ENCODE results near the gene CHST8.

CHST8 gene

GRCh38 chr19:33747273-33747672 is 125.5 kb downstream of the CHST8 start:
- TF ChIP-seq FOXM1 (IDR thresholded peaks at IDR 0.05; ENCODE audit: borderline replicate concordance, low read depth) (no peak), NFIC (IDR thresholded peaks at IDR 0.05) (no peak), USF1 (IDR thresholded peaks at IDR 0.05) (no peak)

DNA sequence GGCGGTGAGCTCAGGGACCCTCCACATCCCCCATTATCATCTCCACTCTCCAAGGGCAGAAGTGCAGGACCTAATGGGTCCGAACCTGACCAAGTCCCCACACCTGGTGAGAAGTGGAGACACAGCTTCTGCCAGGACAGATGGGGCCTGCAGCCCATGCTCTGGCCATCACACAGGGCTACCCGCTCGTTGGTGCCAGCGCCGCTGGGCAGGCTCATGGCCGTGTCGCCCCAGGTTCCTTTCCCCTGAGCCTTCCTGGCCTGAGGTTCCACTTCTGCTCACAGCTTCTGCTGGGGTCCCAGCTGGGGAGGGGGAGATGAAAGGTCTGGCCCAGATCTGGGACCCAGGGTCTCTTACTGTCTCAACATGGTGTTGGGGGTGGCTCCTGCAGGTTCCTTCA is 126.5 kb downstream of the CHST8 start:
- TF ChIP-seq, protein P1, sequence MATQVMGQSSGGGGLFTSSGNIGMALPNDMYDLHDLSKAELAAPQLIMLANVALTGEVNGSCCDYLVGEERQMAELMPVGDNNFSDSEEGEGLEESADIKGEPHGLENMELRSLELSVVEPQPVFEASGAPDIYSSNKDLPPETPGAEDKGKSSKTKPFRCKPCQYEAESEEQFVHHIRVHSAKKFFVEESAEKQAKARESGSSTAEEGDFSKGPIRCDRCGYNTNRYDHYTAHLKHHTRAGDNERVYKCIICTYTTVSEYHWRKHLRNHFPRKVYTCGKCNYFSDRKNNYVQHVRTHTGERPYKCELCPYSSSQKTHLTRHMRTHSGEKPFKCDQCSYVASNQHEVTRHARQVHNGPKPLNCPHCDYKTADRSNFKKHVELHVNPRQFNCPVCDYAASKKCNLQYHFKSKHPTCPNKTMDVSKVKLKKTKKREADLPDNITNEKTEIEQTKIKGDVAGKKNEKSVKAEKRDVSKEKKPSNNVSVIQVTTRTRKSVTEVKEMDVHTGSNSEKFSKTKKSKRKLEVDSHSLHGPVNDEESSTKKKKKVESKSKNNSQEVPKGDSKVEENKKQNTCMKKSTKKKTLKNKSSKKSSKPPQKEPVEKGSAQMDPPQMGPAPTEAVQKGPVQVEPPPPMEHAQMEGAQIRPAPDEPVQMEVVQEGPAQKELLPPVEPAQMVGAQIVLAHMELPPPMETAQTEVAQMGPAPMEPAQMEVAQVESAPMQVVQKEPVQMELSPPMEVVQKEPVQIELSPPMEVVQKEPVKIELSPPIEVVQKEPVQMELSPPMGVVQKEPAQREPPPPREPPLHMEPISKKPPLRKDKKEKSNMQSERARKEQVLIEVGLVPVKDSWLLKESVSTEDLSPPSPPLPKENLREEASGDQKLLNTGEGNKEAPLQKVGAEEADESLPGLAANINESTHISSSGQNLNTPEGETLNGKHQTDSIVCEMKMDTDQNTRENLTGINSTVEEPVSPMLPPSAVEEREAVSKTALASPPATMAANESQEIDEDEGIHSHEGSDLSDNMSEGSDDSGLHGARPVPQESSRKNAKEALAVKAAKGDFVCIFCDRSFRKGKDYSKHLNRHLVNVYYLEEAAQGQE (IDR thresholded peaks at IDR 0.05; ENCODE audit: low read depth): no peak
- TF ChIP-seq ZBTB7A (IDR thresholded peaks at IDR 0.05; ENCODE audit: low read depth): no peak
- no peak for TF ChIP-seq MAX (IDR thresholded peaks at IDR 0.05)
- no peak for TF ChIP-seq EGR1 (IDR thresholded peaks at IDR 0.05)
- no peak for TF ChIP-seq YY1 (IDR thresholded peaks at IDR 0.05; ENCODE audit: low read depth)
- no peak for TF ChIP-seq TAF1 (IDR thresholded peaks at IDR 0.05; ENCODE audit: low read depth)
- TF ChIP-seq CEBPB (IDR thresholded peaks at IDR 0.05): no peak
- TF ChIP-seq TCF12 (IDR thresholded peaks at IDR 0.05; ENCODE audit: low read depth): no peak
- TF ChIP-seq USF1 (IDR thresholded peaks at IDR 0.05): no peak
- TF ChIP-seq NFIC (IDR thresholded peaks at IDR 0.05): no peak
- TF ChIP-seq TEAD4 (IDR thresholded peaks at IDR 0.05): no peak
- no peak for TF ChIP-seq EP300 (IDR thresholded peaks at IDR 0.05; ENCODE audit: borderline replicate concordance)
- TF ChIP-seq CREB1 (IDR thresholded peaks at IDR 0.05; ENCODE audit: low read depth): no peak
- TF ChIP-seq RAD21 (IDR thresholded peaks at IDR 0.05; ENCODE audit: low read depth): no peak

DNA sequence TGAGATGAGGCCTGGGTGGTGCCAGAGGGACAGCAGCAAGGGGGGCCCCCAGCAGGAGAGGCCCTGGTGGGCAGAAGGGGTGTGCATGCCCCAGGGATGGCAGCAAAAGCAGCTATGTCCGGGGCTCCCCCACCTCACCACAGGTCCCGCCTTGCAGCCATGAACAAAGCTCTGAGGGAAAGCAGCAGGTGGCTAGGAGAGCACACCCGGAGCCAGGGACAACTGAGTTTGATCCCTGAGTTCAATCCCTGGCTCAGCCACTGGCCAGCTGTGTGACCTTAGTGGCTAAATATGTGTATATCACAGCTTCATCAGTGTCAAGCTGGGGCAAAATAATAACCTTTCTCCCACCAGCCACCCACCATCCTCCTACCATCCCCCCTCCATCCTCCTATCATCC is 127.3 kb downstream of the CHST8 start:
- no peak for TF ChIP-seq NFIC (IDR thresholded peaks at IDR 0.05)
- no peak for TF ChIP-seq CEBPB (IDR thresholded peaks at IDR 0.05)
- TF ChIP-seq USF1 (IDR thresholded peaks at IDR 0.05): no peak
- no peak for TF ChIP-seq YY1 (IDR thresholded peaks at IDR 0.05; ENCODE audit: low read depth)
- no peak for TF ChIP-seq RAD21 (IDR thresholded peaks at IDR 0.05; ENCODE audit: low read depth)
- no peak for TF ChIP-seq TCF12 (IDR thresholded peaks at IDR 0.05; ENCODE audit: low read depth)
- no peak for TF ChIP-seq FOXM1 (IDR thresholded peaks at IDR 0.05; ENCODE audit: borderline replicate concordance, low read depth)
- TF ChIP-seq TAF1 (IDR thresholded peaks at IDR 0.05; ENCODE audit: low read depth): no peak
- TF ChIP-seq EGR1 (IDR thresholded peaks at IDR 0.05): no peak
- no peak for TF ChIP-seq CREB1 (IDR thresholded peaks at IDR 0.05; ENCODE audit: low read depth)
- TF ChIP-seq MAX (IDR thresholded peaks at IDR 0.05): no peak
- TF ChIP-seq, protein P1 (IDR thresholded peaks at IDR 0.05; ENCODE audit: low read depth): no peak
- TF ChIP-seq ZBTB7A (IDR thresholded peaks at IDR 0.05; ENCODE audit: low read depth): no peak
- TF ChIP-seq TEAD4 (IDR thresholded peaks at IDR 0.05): no peak
- TF ChIP-seq EP300 (IDR thresholded peaks at IDR 0.05; ENCODE audit: borderline replicate concordance): no peak

GRCh38 chr19:33749619-33750175 is 127.9 kb downstream of the CHST8 start:
- TF ChIP-seq NFIC (IDR thresholded peaks at IDR 0.05) (no peak), RAD21 (IDR thresholded peaks at IDR 0.05; ENCODE audit: low read depth) (no peak), TAF1 (IDR thresholded peaks at IDR 0.05; ENCODE audit: low read depth) (no peak), MAX (IDR thresholded peaks at IDR 0.05) (no peak), TCF12 (IDR thresholded peaks at IDR 0.05; ENCODE audit: low read depth) (no peak), USF1 (IDR thresholded peaks at IDR 0.05) (peak; percentile 37; the same call in 1 of the 2 replicates)
- TF ChIP-seq, protein P1 (IDR thresholded peaks at IDR 0.05; ENCODE audit: low read depth): peak; percentile 33; the same call in 1 of the 2 replicates
